Measurements from ENCODE around the gene TFIP11. TPM values are rescaled to one million over a fixed set of nuclear protein-coding genes. Genes with fewer than 3 reads are reported as not detected.

TFIP11 gene
- total and polyA plus RNA-seq, 7 donors: 28.8 to 56.1 (median 36.8) TPM

GRCh38 chr22:26556904-26557303 lies 44.6 kb upstream of the TFIP11 start:
- no peak for TF ChIP-seq CTCF (IDR thresholded peaks at IDR 0.05)
- no peaks in the 10 kb centered on the region for H3K36me3 ChIP-seq (ENCODE audit: insufficient read depth in 1 of 2, low read depth in 1 of 2)
- H3K27ac ChIP-seq: peak overlapping the region; percentile 76
- peaks cover 66% of the 10 kb centered on the region for H3K4me1 ChIP-seq
- DNase-seq (peak in 1 of 2 donors; percentile 59), ATAC-seq (peak; percentile 27 to 42 (median 36))
- no peaks in the 10 kb centered on the region for H3K9me3 ChIP-seq
- no peaks in the 10 kb centered on the region for H3K27me3 ChIP-seq (ENCODE audit: insufficient read depth in 3 of 3, low read length in 2 of 3)
- H3K4me3 ChIP-seq: no peak overlapping the region
- WGBS, 3 donors: 33 to 51% (median 36%) methylated on average over 5 of the region's 5 CpGs
- intact Hi-C loops (cut with DNase I): no loop called here

- Histone ChIP-seq H3K9me3 (no peaks in the 10 kb centered on the region), H3K4me3 (no peak overlapping the region), H3K36me3 (ENCODE audit: insufficient read depth in 1 of 2, low read depth in 1 of 2) (no peaks in the 10 kb centered on the region), H3K4me1 (peaks cover 73% of the 10 kb centered on the region), H3K27me3 (ENCODE audit: insufficient read depth in 3 of 3, low read length in 2 of 3) (no peaks in the 10 kb centered on the region), H3K27ac (peak overlapping the region; percentile 76)
- no peak for DNase-seq
- intact Hi-C loops (cut with DNase I): loop anchor here in 1 of 2 donors (2.0 kb wide), 1 partner anchor 25 kb away; no protein-coding TSS in a partner anchor
- 35 to 40% (median 37%) methylated on average over 11 of the region's 11 CpGs for WGBS, 3 donors
- no peak for TF ChIP-seq CTCF (IDR thresholded peaks at IDR 0.05)
- peak in 2 of 4 donors; percentile 22 to 35 for ATAC-seq
Observed at GRCh38 chr22:26555478-26555877, 43.2 kb upstream of the TFIP11 start.

GRCh38 chr22:26554956-26555355 lies 42.7 kb upstream of the TFIP11 start:
- no peak for DNase-seq
- no peaks in the 10 kb centered on the region for H3K36me3 ChIP-seq (ENCODE audit: insufficient read depth in 1 of 2, low read depth in 1 of 2)
- intact Hi-C loops (cut with DNase I): loop anchor here (2.0 to 5.0 kb wide), 2 partner anchors 24 to 32 kb away; no protein-coding TSS in a partner anchor
- H3K27me3 ChIP-seq (ENCODE audit: insufficient read depth in 3 of 3, low read length in 2 of 3): no peaks in the 10 kb centered on the region
- ATAC-seq: no peak
- H3K27ac ChIP-seq: peak overlapping the region; percentile 76
- 63 to 74% (median 71%) methylated on average over 6 of the region's 6 CpGs for WGBS, 3 donors
- no peak overlapping the region for H3K4me3 ChIP-seq
- no peak for TF ChIP-seq CTCF (IDR thresholded peaks at IDR 0.05)
- no peaks in the 10 kb centered on the region for H3K9me3 ChIP-seq
- peaks cover 77% of the 10 kb centered on the region for H3K4me1 ChIP-seq

GRCh38 chr22:26553056-26553752 lies 40.9 kb upstream of the TFIP11 start:
- 44 to 61% (median 46%) methylated on average over 7 of the region's 7 CpGs for WGBS, 3 donors
- ATAC-seq (peak; percentile 45 to 58 (median 48)), DNase-seq (no peak)
- H3K9me3 ChIP-seq: no peaks in the 10 kb centered on the region
- no peaks in the 10 kb centered on the region for H3K36me3 ChIP-seq (ENCODE audit: insufficient read depth in 1 of 2, low read depth in 1 of 2)
- no peak overlapping the region for H3K4me3 ChIP-seq
- intact Hi-C loops (cut with DNase I): loop anchor here in 1 of 2 donors (5.0 kb wide), 1 partner anchor 34 kb away; no protein-coding TSS in a partner anchor
- no peaks in the 10 kb centered on the region for H3K27me3 ChIP-seq (ENCODE audit: insufficient read depth in 3 of 3, low read length in 2 of 3)
- H3K27ac ChIP-seq: peak overlapping the region; percentile 76
- TF ChIP-seq CTCF (IDR thresholded peaks at IDR 0.05): no peak
- peaks cover 75% of the 10 kb centered on the region for H3K4me1 ChIP-seq
